SK-N-SH (cell line): ENCODE data around the gene IGHMBP2. TPM values are rescaled to one million over a fixed set of nuclear protein-coding genes. Genes with fewer than 3 reads are reported as not detected.

Source experiments
- CTCF ChIA-PET: fragments of 300-600, 350-600 bp; formaldehyde crosslinking; extraction: SDS; loops from one replicate; lab custom pipeline; 2021; lab: Yijun Ruan, JAX
- POLR2A ChIA-PET: fragments of 350-600 bp; sonication (Branson Sonifier 250); formaldehyde crosslinking; extraction: SDS; loops from one replicate; lab custom pipeline; 2020; ENCODE audit warnings: antibody characterized with exemption, inconsistent platforms; lab: Yijun Ruan, JAX
- DNase-seq: peaks from one replicate; pipeline ENCODE4 v3.0.0; 2012
- H2AFZ ChIP-seq: fragments of 200-600 bp; sonication (generic); 2 replicates; pipeline ENCODE4 v1.8.1; 2016; ENCODE audit warnings: antibody characterized with exemption, mild to moderate bottlenecking, low read depth
- H3F3A ChIP-seq: fragments of 200-600 bp; sonication (generic); replicated peaks from 2 replicates; pipeline ENCODE3; 2016; ENCODE audit warnings: antibody characterized with exemption, mild to moderate bottlenecking; ENCODE audit not compliant: insufficient read depth
- H3K27ac ChIP-seq, 2 experiments: fragments of 200-500 bp in 1 of 2; fragments of 200-600 bp in 1 of 2; sonication (Bioruptor generic) in 1 of 2; sonication (generic), shearing (Covaris generic) in 1 of 2; 2 replicates each; pipeline versions ENCODE4 v1.5.1 to v1.6.1; 2014 to 2016; ENCODE audit warnings: low read depth in 2 of 2, inconsistent platforms in 1 of 2, low read length in 1 of 2, mild to moderate bottlenecking in 1 of 2, mixed read lengths in 1 of 2
- H3K27me3 ChIP-seq: fragments of 200-600 bp; sonication (generic), shearing (Covaris generic); 2 replicates; pipeline ENCODE4 v1.6.1; 2016; ENCODE audit warnings: mixed run types; ENCODE audit not compliant: insufficient read depth
- H3K36me3 ChIP-seq, 2 experiments: fragments of 200-500 bp in 1 of 2; fragments of 200-600 bp in 1 of 2; sonication (Bioruptor generic) in 1 of 2; sonication (generic) in 1 of 2; replicated peaks in 1 of 2; 2 replicates each; pipeline versions ENCODE3 to v1.5.1; 2014 to 2016; ENCODE audit warnings: low read length in 1 of 2, mild to moderate bottlenecking in 1 of 2; ENCODE audit not compliant: insufficient read depth in 2 of 2, control insufficient read depth in 1 of 2
- H3K4me1 ChIP-seq, 2 experiments: fragments of 200-500 bp in 1 of 2; fragments of 200-600 bp in 1 of 2; sonication (Bioruptor generic) in 1 of 2; sonication (generic), shearing (Covaris generic) in 1 of 2; 2 replicates each; pipeline versions ENCODE4 v1.5.1 to v1.6.1; 2014 to 2016; ENCODE audit warnings: low read depth in 1 of 2, low read length in 1 of 2, mixed run types in 1 of 2; ENCODE audit not compliant: insufficient read depth in 2 of 2, control insufficient read depth in 1 of 2
- H3K4me2 ChIP-seq: fragments of 200-600 bp; sonication (generic), shearing (Covaris generic); 2 replicates; pipeline ENCODE4 v1.6.1; 2017; ENCODE audit warnings: mixed run types
- H3K4me3 ChIP-seq, 2 experiments: fragments of 200-500 bp in 1 of 2; fragments of 200-600 bp in 1 of 2; sonication (Bioruptor generic) in 1 of 2; sonication (generic), shearing (Covaris generic) in 1 of 2; 2 replicates each; pipeline versions ENCODE4 v1.5.1 to v1.8.1; 2014 to 2016; ENCODE audit warnings: low read depth in 2 of 2, inconsistent platforms in 1 of 2, low read length in 1 of 2, mild to moderate bottlenecking in 1 of 2, mixed read lengths in 1 of 2, moderate library complexity in 1 of 2
- H3K79me2 ChIP-seq: fragments of 200-600 bp; sonication (generic); 2 replicates; pipeline ENCODE4 v1.8.1; 2017; ENCODE audit warnings: mild to moderate bottlenecking; ENCODE audit not compliant: insufficient read depth
- H3K9ac ChIP-seq: fragments of 200-600 bp; sonication (generic); 2 replicates; pipeline ENCODE4 v1.6.1; 2017; ENCODE audit warnings: mixed run types
- H3K9me2 ChIP-seq: fragments of 200-600 bp; sonication (generic); 2 replicates; pipeline ENCODE4 v1.6.1; 2017; ENCODE audit warnings: mixed run types
- H3K9me3 ChIP-seq: fragments of 200-600 bp; sonication (generic); 2 replicates; pipeline ENCODE4 v1.6.1; 2017; ENCODE audit warnings: mixed run types, mild to moderate bottlenecking, moderate library complexity
- H4K20me1 ChIP-seq: fragments of 200-600 bp; sonication (generic); 2 replicates; pipeline ENCODE4 v1.6.1; 2017; ENCODE audit warnings: mild to moderate bottlenecking, mixed run types; ENCODE audit not compliant: insufficient read depth
- CHD2 ChIP-seq: fragments of 150-350 bp; IDR thresholded peaks from 2 replicates; pipeline ENCODE4 v1.6.1; 2018; ENCODE audit warnings: low read length; ENCODE audit not compliant: partially characterized antibody
- ELF1 ChIP-seq: IDR thresholded peaks from 2 replicates; pipeline ENCODE4 v1.4.0; 2012
- EP300 ChIP-seq, 2 experiments: IDR thresholded peaks; 2 replicates each; pipeline versions ENCODE4 v1.4.0 to v1.6.1; 2012; ENCODE audit warnings: borderline replicate concordance in 1 of 2, low read depth in 1 of 2, low read length in 1 of 2
- FOXM1 ChIP-seq: IDR thresholded peaks from 2 replicates; pipeline ENCODE4 v1.4.0; 2012; ENCODE audit warnings: low read depth, mild to moderate bottlenecking
- MEF2A ChIP-seq: IDR thresholded peaks from 2 replicates; pipeline ENCODE4 v1.4.0; 2012; ENCODE audit warnings: low read depth, borderline replicate concordance
- MXI1 ChIP-seq: IDR thresholded peaks from 2 replicates; pipeline ENCODE4 v1.6.1; 2012; ENCODE audit warnings: mild to moderate bottlenecking, low read depth, low read length, improper control_type of control experiment
- NFIC ChIP-seq: IDR thresholded peaks from 2 replicates; pipeline ENCODE4 v1.4.0; 2012; ENCODE audit warnings: borderline replicate concordance
- SIN3A ChIP-seq: IDR thresholded peaks from 2 replicates; pipeline ENCODE4 v1.6.1; 2012; ENCODE audit warnings: low read depth, mild to moderate bottlenecking, low read length, moderate library complexity, borderline replicate concordance
- SMC3 ChIP-seq: IDR thresholded peaks from 2 replicates; pipeline ENCODE4 v1.6.1; 2012; ENCODE audit warnings: low read depth, low read length, improper control_type of control experiment
- TCF12 ChIP-seq: IDR thresholded peaks from 2 replicates; pipeline ENCODE4 v1.4.0; 2012
- WGBS: methylation state at CpG from one replicate; pipeline ENCODE4 v1.1.6; 2017; ENCODE audit warnings: low lambda C conversion rate; 5-methylcytosine and 5-hydroxymethylcytosine counted together
- polyA plus RNA-seq, 3 experiments: library from polyadenylated mRNA; depleted of rRNA; stranded (reverse); fragments of >200 nt; gene quantifications; 2 replicates each; pipeline ENCODE4 v1.2.3, GENCODE V29; 2012
- TF ChIP-seq, protein P1 (sequence below): IDR thresholded peaks from 2 replicates; pipeline ENCODE4; 2012
- TF ChIP-seq, protein P2 (sequence below): fragments of 150-350 bp; IDR thresholded peaks from 2 replicates; pipeline ENCODE4 v1.6.1; 2016; ENCODE audit warnings: mild to moderate bottlenecking, low read depth, low read length

The IGHMBP2 gene
- polyA plus RNA-seq, 1 of the 3 experiments (the other 2 are of a cell fraction) = 9.0 TPM

DNA sequence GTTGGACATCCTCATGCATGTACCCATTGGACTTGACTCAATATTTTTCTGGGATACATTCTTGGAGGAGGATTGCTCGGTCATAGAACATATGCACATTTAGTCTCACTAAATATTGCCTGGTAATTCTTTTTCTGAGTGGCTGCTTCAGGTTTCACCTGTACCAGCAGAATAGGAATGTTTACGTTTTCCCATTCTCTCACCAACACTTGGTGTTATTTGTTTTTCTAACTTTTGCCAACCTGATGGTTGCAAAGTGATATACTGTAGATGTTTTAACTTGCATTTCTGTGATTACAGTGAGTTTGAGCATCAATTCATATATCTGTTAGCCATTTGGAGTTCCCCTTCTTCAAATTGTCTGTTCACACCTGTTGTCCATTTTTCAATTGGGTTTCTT is 78.4 kb downstream of the IGHMBP2 start:
- Histone ChIP-seq H4K20me1 (no peaks in the 10 kb centered on the region), H2AFZ (no peak overlapping the region), H3K9ac (no peak overlapping the region), H3K4me2 (no peak overlapping the region), H3K36me3 (no peaks in the 10 kb centered on the region), H3F3A (no peaks in the 10 kb centered on the region), H3K79me2 (no peaks in the 10 kb centered on the region), H3K9me3 (no peaks in the 10 kb centered on the region), H3K27me3 (no peaks in the 10 kb centered on the region), H3K4me3 (no peak overlapping the region), H3K27ac (no peak overlapping the region), H3K4me1 (peaks cover 0 to 10% of the 10 kb centered on the region in 2 experiments; a peak in 2 of 4 replicates), H3K9me2 (no peaks in the 10 kb centered on the region)
- TF ChIP-seq SIN3A (no peak), ELF1 (no peak), SMC3 (no peak), TCF12 (no peak), CHD2 (no peak)
- CTCF ChIA-PET = interaction anchor here (0.6 kb wide), 1 partner anchor 74 kb away, joined by 3 read pairs; no protein-coding TSS in a partner anchor
- POLR2A ChIA-PET = no interaction called here
- DNase-seq = no peak
- 41% methylated on average over 2 of the region's 2 CpGs for WGBS

DNA sequence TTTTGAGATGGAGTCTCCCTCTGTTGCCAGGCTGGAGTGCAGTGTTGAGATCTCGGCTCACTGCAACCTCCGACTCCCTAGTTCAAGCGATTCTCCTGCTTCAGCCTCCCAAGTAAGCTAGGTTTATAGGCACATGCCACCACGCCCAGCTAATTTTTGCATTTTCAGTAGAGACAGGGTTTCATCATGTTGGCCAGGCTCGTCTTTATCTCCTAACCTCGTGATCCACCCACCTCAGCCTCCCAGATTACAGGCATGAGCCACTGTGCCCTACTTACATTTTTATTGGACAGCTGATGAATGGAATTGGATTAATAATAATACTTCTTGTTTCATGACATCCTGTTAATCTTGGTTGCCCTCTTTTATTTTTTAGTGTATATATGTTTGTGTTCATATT is 80.1 kb downstream of the IGHMBP2 start:
- Histone ChIP-seq H4K20me1 (no peaks in the 10 kb centered on the region), H3K4me2 (no peak overlapping the region), H3K27me3 (no peaks in the 10 kb centered on the region), H3K4me1 (peaks cover 0 to 6% of the 10 kb centered on the region in 2 experiments; a peak in 2 of 4 replicates), H3K9me2 (no peaks in the 10 kb centered on the region), H3K9me3 (no peaks in the 10 kb centered on the region), H3K9ac (no peak overlapping the region), H2AFZ (no peak overlapping the region), H3K36me3 (no peaks in the 10 kb centered on the region), H3K4me3 (no peak overlapping the region), H3K79me2 (no peaks in the 10 kb centered on the region), H3K27ac (no peak overlapping the region), H3F3A (no peaks in the 10 kb centered on the region)
- WGBS = 43% methylated on average over 6 of the region's 6 CpGs
- DNase-seq = no peak
- TF ChIP-seq MEF2A (no peak), EP300 (IDR thresholded peaks at IDR 0.05; ENCODE audit: borderline replicate concordance in 1 of 2, low read depth in 1 of 2, low read length in 1 of 2) (no peak), MXI1 (no peak), SIN3A (no peak), FOXM1 (no peak), NFIC (no peak)
- TF ChIP-seq, protein P1, sequence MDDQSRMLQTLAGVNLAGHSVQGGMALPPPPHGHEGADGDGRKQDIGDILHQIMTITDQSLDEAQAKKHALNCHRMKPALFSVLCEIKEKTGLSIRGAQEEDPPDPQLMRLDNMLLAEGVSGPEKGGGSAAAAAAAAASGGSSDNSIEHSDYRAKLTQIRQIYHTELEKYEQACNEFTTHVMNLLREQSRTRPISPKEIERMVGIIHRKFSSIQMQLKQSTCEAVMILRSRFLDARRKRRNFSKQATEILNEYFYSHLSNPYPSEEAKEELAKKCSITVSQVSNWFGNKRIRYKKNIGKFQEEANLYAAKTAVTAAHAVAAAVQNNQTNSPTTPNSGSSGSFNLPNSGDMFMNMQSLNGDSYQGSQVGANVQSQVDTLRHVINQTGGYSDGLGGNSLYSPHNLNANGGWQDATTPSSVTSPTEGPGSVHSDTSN = no peak
- TF ChIP-seq, protein P2, sequence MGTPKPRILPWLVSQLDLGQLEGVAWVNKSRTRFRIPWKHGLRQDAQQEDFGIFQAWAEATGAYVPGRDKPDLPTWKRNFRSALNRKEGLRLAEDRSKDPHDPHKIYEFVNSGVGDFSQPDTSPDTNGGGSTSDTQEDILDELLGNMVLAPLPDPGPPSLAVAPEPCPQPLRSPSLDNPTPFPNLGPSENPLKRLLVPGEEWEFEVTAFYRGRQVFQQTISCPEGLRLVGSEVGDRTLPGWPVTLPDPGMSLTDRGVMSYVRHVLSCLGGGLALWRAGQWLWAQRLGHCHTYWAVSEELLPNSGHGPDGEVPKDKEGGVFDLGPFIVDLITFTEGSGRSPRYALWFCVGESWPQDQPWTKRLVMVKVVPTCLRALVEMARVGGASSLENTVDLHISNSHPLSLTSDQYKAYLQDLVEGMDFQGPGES = no peak
- CTCF ChIA-PET = interaction anchor here (1.0 kb wide), 2 partner anchors 13 to 21 kb away, joined by 3 read pairs; no protein-coding TSS in a partner anchor
- POLR2A ChIA-PET = no interaction called here
